Vagina (tissue), 2 donors: ENCODE results near the gene TTBK1.

Source experiments
- CTCF ChIP-seq, 3 experiments: fragments of 450-650 bp in 2 of 3; fragments of 200-600 bp in 1 of 3; sonication (generic) in 1 of 3; IDR thresholded peaks; one replicate each; pipeline ENCODE4 v1.5.1; 2017 to 2019; ENCODE audit warnings: antibody characterized with exemption in 3 of 3, mild to moderate bottlenecking in 2 of 3, moderate library complexity in 2 of 3
- POLR2A ChIP-seq, 2 donors: fragments of 450-650 bp; IDR thresholded peaks; one replicate each; pipeline ENCODE4 v1.6.1; 2017; ENCODE audit warnings: antibody characterized with exemption in 2 of 2, mild to moderate bottlenecking in 2 of 2, moderate library complexity in 2 of 2

- TF ChIP-seq CTCF (IDR thresholded peaks at IDR 0.05) (no peak), POLR2A (IDR thresholded peaks at IDR 0.05) (no peak)
These were observed 49.4 kb upstream of the TTBK1 start for GRCh38 chr6:43193929-43194328.
